Measurements from ENCODE around the gene PSME2. TPM values are rescaled to one million over a fixed set of nuclear protein-coding genes. Genes with fewer than 3 reads are reported as not detected.

The PSME2 gene
- total and polyA plus RNA-seq, 11 donors, result 51.4 to 360 (median 90.4) TPM

GRCh38 chr14:24171422-24172260 is 25.2 kb upstream of the PSME2 start, which contains the start of gene REC8:
REC8 (plus strand) TSS chr14:24172080; CDS start chr14:24172553, 473 bp downstream.
- intact Hi-C loops (cut with DNase I), result no loop called here
- Histone ChIP-seq H3K27ac (peak within 1 kb of the TSS in 2 of 12 donors; percentile 37 to 42), H3K4me3 (peak within 1 kb of the TSS in 11 of 12 donors; percentile 1 to 52 (median 33)), H3K9me3 (no peaks in the 10 kb centered on the region), H3K36me3 (peaks cover 0 to 71% (median 43%) of the 10 kb centered on the region in 9 donors), H3K4me1 (peaks cover 0 to 33% (median 7%) of the 10 kb centered on the region in 12 donors), H3K27me3 (no peaks in the 10 kb centered on the region)
- DNase-seq, result peak; percentile 65 to 80 (median 75)
- peak; percentile 40 to 79 (median 70) for ATAC-seq
- TF ChIP-seq CTCF (IDR thresholded peaks at IDR 0.05) (no peak), POLR2A (IDR thresholded peaks at IDR 0.05) (no peak)
- 11 to 36% (median 27%) methylated on average over 38 to 63 of the region's 63 CpGs for WGBS, 4 donors

GRCh38 chr14:24167469-24168114 is 21.2 kb upstream of the PSME2 start:
- 88 to 91% (median 90%) methylated on average over 3 of the region's 3 CpGs for whole genome bisulfite sequencing, 4 donors
- H3K36me3 ChIP-seq, result peaks cover 2 to 79% (median 78%) of the 10 kb centered on the region in 9 donors
- TF ChIP-seq POLR2A (IDR thresholded peaks at IDR 0.05) (no peak), CTCF (IDR thresholded peaks at IDR 0.05) (no peak)
- H3K27me3 ChIP-seq, result no peaks in the 10 kb centered on the region
- no peak for ATAC-seq
- peaks cover 0 to 74% (median 18%) of the 10 kb centered on the region in 12 donors for H3K4me1 ChIP-seq
- DNase-seq, result peak in 1 of 5 donors; percentile 17
- H3K9me3 ChIP-seq, result no peaks in the 10 kb centered on the region
- no peak overlapping the region for H3K4me3 ChIP-seq
- intact Hi-C loops (cut with DNase I), result loop anchor here in 1 of 10 donors (10.0 kb wide), 1 partner anchor 153 kb away; no protein-coding TSS in a partner anchor
- H3K27ac ChIP-seq, result peak overlapping the region in 1 of 12 donors; percentile 78

- no peaks in the 10 kb centered on the region for H3K9me3 ChIP-seq
- DNase-seq (no peak), ATAC-seq (no peak)
- peaks cover 0 to 72% (median 18%) of the 10 kb centered on the region in 12 donors for H3K4me1 ChIP-seq
- no peak overlapping the region for H3K4me3 ChIP-seq
- intact Hi-C loops (cut with DNase I), result loop anchor here in 1 of 10 donors (10.0 kb wide), 1 partner anchor 151 kb away; no protein-coding TSS in a partner anchor
- WGBS, 4 donors, result 85 to 96% (median 95%) methylated on average over 5 of the region's 5 CpGs
- no peak overlapping the region for H3K27ac ChIP-seq
- TF ChIP-seq CTCF (IDR thresholded peaks at IDR 0.05), result no peak
- no peak for TF ChIP-seq POLR2A (IDR thresholded peaks at IDR 0.05)
- peaks cover 2 to 88% (median 79%) of the 10 kb centered on the region in 9 donors for H3K36me3 ChIP-seq
- no peaks in the 10 kb centered on the region for H3K27me3 ChIP-seq
Measured at GRCh38 chr14:24165785-24166184, 19.4 kb upstream of the PSME2 start.

Data from heart left ventricle (tissue), 16 donors.